Glomerular endothelial cell (primary cell): ENCODE measurements around the gene SOX6. TPM values are rescaled to one million over a fixed set of nuclear protein-coding genes. Genes with fewer than 3 reads are reported as not detected.

Source experiments
- DNase-seq: peaks from one replicate; pipeline ENCODE4 v3.0.0-alpha.2; 2011; ENCODE audit warnings: low read depth, low spot score; ENCODE audit errors: extremely low read depth
- total RNA-seq: library from RNA; depleted of rRNA; stranded (reverse); fragments of >200 nt; gene quantifications from 2 replicates; pipeline ENCODE4 v1.2.3, GENCODE V29; 2015

The SOX6 gene
- total RNA-seq, 1 donor from 2014 or later = 0.29 TPM

- no peak for DNase-seq
Observed at GRCh38 chr11:15920856-15921629, 435.3 kb downstream of the SOX6 start.

GRCh38 chr11:15918674-15919073 lies 437.7 kb downstream of the SOX6 start:
- DNase-seq = no peak

GRCh38 chr11:15918212-15918611 lies 438.1 kb downstream of the SOX6 start:
- no peak for DNase-seq
